Thyroid gland (tissue), 4 donors: ENCODE results near the gene ZNF490.

ENCODE experiments used
- CTCF ChIP-seq, 6 experiments: fragments of 200-600 bp in 3 of 6; fragments of 450-650 bp in 3 of 6; sonication (generic) in 3 of 6; IDR thresholded peaks; one replicate each; pipeline ENCODE4 v1.5.1; 2016 to 2019; ENCODE audit warnings: antibody characterized with exemption in 6 of 6, mild to moderate bottlenecking in 2 of 6, inconsistent platforms in 1 of 6, moderate library complexity in 1 of 6
- POLR2A ChIP-seq, 2 donors: fragments of 450-650 bp; IDR thresholded peaks; one replicate each; pipeline ENCODE4 v1.6.1; 2017; ENCODE audit warnings: antibody characterized with exemption in 2 of 2, mild to moderate bottlenecking in 2 of 2, moderate library complexity in 1 of 2

DNA sequence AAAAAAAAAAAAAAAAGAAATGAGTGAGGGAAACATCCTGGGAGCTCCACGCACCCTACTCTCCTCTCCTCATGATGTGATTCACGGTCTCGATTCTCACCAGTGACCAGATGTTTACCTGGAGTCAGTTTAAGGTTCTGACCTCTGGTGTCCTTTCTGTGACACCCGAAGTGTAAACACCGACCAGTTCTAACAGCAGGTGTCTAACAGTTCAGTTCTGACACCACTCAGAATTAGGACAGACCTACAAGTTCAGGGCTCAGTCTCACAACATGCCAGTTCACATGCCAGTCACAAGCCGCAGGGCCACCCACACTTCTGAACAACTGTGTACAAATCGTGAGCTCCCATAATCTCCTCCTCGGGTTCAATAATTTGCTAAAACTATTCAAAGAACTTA lies 65.3 kb downstream of the ZNF490 start:
- TF ChIP-seq POLR2A (IDR thresholded peaks at IDR 0.05) (no peak), CTCF (IDR thresholded peaks at IDR 0.05) (no peak)
